ENCODE measurements around the gene GABRA6. TPM values are rescaled to one million over a fixed set of nuclear protein-coding genes. Genes with fewer than 3 reads are reported as not detected.

GABRA6 gene
- total RNA-seq, 1 donor from 2014 or later: not detected

GRCh38 chr5:161719157-161719556, 33.6 kb downstream of the GABRA6 start:
- no peak for DNase-seq (ENCODE audit: low read depth)
- TF ChIP-seq CTCF (IDR thresholded peaks at IDR 0.05; ENCODE audit: insufficient read depth, low read length, poor library complexity, severe bottlenecking): no peak
- Histone ChIP-seq H3K36me3 (ENCODE audit: control insufficient read depth, insufficient read depth, low read length) (no peaks in the 10 kb centered on the region), H3K4me3 (ENCODE audit: low read depth, low read length) (no peak overlapping the region), H3K27me3 (ENCODE audit: control insufficient read depth, insufficient read depth, low read length) (no peaks in the 10 kb centered on the region)

- Histone ChIP-seq H3K4me3 (ENCODE audit: low read depth, low read length) (no peak overlapping the region), H3K27me3 (ENCODE audit: control insufficient read depth, insufficient read depth, low read length) (no peaks in the 10 kb centered on the region), H3K36me3 (ENCODE audit: control insufficient read depth, insufficient read depth, low read length) (no peaks in the 10 kb centered on the region)
- no peak for TF ChIP-seq CTCF (IDR thresholded peaks at IDR 0.05; ENCODE audit: insufficient read depth, low read length, poor library complexity, severe bottlenecking)
- no peak for DNase-seq (ENCODE audit: low read depth)
Measured at GRCh38 chr5:161720460-161720859, 34.9 kb downstream of the GABRA6 start.

- Histone ChIP-seq H3K4me3 (ENCODE audit: low read depth, low read length) (no peak overlapping the region), H3K27me3 (ENCODE audit: control insufficient read depth, insufficient read depth, low read length) (no peaks in the 10 kb centered on the region), H3K36me3 (ENCODE audit: control insufficient read depth, insufficient read depth, low read length) (no peaks in the 10 kb centered on the region)
- TF ChIP-seq CTCF (IDR thresholded peaks at IDR 0.05; ENCODE audit: insufficient read depth, low read length, poor library complexity, severe bottlenecking): no peak
- no peak for DNase-seq (ENCODE audit: low read depth)
Measured at GRCh38 chr5:161734741-161735140, 49.2 kb downstream of the GABRA6 start.

GRCh38 chr5:161740433-161740832, 54.9 kb downstream of the GABRA6 start:
- TF ChIP-seq CTCF (IDR thresholded peaks at IDR 0.05; ENCODE audit: insufficient read depth, low read length, poor library complexity, severe bottlenecking): no peak
- no peak for DNase-seq (ENCODE audit: low read depth)
- Histone ChIP-seq H3K4me3 (ENCODE audit: low read depth, low read length) (no peak overlapping the region), H3K36me3 (ENCODE audit: control insufficient read depth, insufficient read depth, low read length) (no peaks in the 10 kb centered on the region), H3K27me3 (ENCODE audit: control insufficient read depth, insufficient read depth, low read length) (no peaks in the 10 kb centered on the region)

GRCh38 chr5:161744276-161744675, 58.8 kb downstream of the GABRA6 start:
- Histone ChIP-seq H3K27me3 (ENCODE audit: control insufficient read depth, insufficient read depth, low read length) (no peaks in the 10 kb centered on the region), H3K4me3 (ENCODE audit: low read depth, low read length) (no peak overlapping the region), H3K36me3 (ENCODE audit: control insufficient read depth, insufficient read depth, low read length) (no peaks in the 10 kb centered on the region)
- no peak for DNase-seq (ENCODE audit: low read depth)
- TF ChIP-seq CTCF (IDR thresholded peaks at IDR 0.05; ENCODE audit: insufficient read depth, low read length, poor library complexity, severe bottlenecking): no peak

- TF ChIP-seq CTCF (IDR thresholded peaks at IDR 0.05; ENCODE audit: insufficient read depth, low read length, poor library complexity, severe bottlenecking): no peak
- no peak for DNase-seq (ENCODE audit: low read depth)
- no peaks in the 10 kb centered on the region for H3K27me3 ChIP-seq (ENCODE audit: control insufficient read depth, insufficient read depth, low read length)
- H3K4me3 ChIP-seq (ENCODE audit: low read depth, low read length): no peak overlapping the region
- H3K36me3 ChIP-seq (ENCODE audit: control insufficient read depth, insufficient read depth, low read length): no peaks in the 10 kb centered on the region
Measured at GRCh38 chr5:161745392-161745791, 59.9 kb downstream of the GABRA6 start.

Measured in kidney epithelial cell (primary cell).